ENCODE results near the gene TSPOAP1. TPM values are rescaled to one million over a fixed set of nuclear protein-coding genes. Genes with fewer than 3 reads are reported as not detected.

TSPOAP1 gene
- total RNA-seq, 1 donor from 2014 or later = 101 TPM

DNA sequence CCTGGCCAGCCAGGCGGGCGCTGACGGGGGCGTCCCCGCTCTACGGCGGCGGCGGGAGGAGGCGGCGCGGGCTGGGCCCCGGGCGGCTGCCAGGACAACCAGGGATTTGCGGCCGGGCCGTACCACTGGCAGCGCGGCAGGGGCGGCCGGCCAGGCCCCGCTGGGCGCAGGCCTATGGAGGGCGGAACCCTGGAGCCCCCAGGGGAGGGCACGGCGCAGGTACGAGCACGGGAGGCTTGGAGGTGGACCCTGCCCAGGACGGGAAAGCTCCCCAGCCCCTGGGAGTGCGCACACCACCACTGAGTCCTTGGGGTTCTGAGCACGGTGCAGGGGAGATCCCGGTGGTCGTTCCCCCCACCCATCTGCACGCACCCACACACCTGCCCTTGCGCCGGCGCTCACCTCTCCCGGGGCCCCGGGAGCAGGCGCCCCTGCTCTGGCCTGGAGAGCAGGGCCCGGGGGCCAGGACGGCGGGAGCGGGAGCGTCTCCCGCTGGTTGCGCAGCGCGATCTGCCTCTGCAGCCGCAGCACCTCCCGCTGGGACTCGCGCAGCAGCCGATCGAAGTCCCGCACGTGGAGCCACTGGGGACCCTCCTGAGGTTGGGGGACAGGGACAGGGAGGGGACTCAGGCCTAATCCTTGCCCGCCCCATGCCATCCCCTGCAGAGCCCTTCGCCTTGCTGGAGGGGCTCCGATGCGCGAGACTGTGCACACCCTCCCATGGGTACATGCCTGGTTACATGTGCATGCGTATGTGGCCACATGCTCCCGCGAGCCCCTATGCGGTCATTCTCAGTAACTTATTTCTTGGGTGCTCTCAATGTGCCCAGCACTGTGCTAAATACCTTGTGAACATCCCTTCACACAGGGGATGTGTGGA, 3.9 kb downstream of the TSPOAP1 start:
- Mint-ChIP-seq H3K36me3 (ENCODE audit: insufficient read depth) (peaks cover 10% of the 10 kb centered on the region), H3K4me3 (ENCODE audit: low read depth) (peak overlapping the region; percentile 80)
- DNase-seq (ENCODE audit: low spot score, unreplicated experiment) = peak; percentile 53

DNA sequence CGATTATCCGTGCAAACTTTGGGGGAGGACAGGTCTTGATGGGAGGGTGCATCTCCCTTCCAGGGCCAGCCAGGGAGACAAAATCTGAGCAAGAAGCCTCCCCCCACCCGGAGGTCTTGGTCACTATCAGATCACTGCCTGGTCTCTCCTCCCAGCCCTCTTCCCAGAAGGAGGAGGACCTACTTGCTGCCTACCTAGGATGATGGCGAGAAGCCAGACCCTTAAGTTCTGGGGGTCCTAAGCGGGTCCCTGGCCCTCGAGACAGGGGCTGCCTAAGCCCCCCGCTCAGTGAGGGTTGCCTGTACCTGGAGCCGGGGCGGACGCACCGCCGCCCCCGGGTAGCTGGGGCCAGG, 4.6 kb downstream of the TSPOAP1 start:
- no peak for DNase-seq (ENCODE audit: low spot score, unreplicated experiment)
- peaks cover 10% of the 10 kb centered on the region for H3K36me3 Mint-ChIP-seq (ENCODE audit: insufficient read depth)
- H3K4me1 Mint-ChIP-seq (ENCODE audit: low read depth) = peaks cover 10% of the 10 kb centered on the region
- TF ChIP-seq, protein P1, sequence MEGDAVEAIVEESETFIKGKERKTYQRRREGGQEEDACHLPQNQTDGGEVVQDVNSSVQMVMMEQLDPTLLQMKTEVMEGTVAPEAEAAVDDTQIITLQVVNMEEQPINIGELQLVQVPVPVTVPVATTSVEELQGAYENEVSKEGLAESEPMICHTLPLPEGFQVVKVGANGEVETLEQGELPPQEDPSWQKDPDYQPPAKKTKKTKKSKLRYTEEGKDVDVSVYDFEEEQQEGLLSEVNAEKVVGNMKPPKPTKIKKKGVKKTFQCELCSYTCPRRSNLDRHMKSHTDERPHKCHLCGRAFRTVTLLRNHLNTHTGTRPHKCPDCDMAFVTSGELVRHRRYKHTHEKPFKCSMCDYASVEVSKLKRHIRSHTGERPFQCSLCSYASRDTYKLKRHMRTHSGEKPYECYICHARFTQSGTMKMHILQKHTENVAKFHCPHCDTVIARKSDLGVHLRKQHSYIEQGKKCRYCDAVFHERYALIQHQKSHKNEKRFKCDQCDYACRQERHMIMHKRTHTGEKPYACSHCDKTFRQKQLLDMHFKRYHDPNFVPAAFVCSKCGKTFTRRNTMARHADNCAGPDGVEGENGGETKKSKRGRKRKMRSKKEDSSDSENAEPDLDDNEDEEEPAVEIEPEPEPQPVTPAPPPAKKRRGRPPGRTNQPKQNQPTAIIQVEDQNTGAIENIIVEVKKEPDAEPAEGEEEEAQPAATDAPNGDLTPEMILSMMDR (IDR thresholded peaks at IDR 0.05; ENCODE audit: unreplicated experiment) = no peak
- peak overlapping the region; percentile 70 for H3K4me3 Mint-ChIP-seq (ENCODE audit: low read depth)
- H3K27me3 Mint-ChIP-seq = peaks cover 16% of the 10 kb centered on the region
- H3K9me3 Mint-ChIP-seq (ENCODE audit: low read depth) = no peaks in the 10 kb centered on the region
- no peak overlapping the region for H3K27ac Mint-ChIP-seq

More for the DNA sequence above, 3.9 kb downstream of the TSPOAP1 start:
- Mint-ChIP-seq H3K27me3 (peaks cover 20% of the 10 kb centered on the region), H3K27ac (peak overlapping the region; percentile 50), H3K4me1 (ENCODE audit: low read depth) (peaks cover 10% of the 10 kb centered on the region), H3K9me3 (ENCODE audit: low read depth) (no peaks in the 10 kb centered on the region)
- TF ChIP-seq, protein P1 (IDR thresholded peaks at IDR 0.05; ENCODE audit: unreplicated experiment) = no peak

DNA sequence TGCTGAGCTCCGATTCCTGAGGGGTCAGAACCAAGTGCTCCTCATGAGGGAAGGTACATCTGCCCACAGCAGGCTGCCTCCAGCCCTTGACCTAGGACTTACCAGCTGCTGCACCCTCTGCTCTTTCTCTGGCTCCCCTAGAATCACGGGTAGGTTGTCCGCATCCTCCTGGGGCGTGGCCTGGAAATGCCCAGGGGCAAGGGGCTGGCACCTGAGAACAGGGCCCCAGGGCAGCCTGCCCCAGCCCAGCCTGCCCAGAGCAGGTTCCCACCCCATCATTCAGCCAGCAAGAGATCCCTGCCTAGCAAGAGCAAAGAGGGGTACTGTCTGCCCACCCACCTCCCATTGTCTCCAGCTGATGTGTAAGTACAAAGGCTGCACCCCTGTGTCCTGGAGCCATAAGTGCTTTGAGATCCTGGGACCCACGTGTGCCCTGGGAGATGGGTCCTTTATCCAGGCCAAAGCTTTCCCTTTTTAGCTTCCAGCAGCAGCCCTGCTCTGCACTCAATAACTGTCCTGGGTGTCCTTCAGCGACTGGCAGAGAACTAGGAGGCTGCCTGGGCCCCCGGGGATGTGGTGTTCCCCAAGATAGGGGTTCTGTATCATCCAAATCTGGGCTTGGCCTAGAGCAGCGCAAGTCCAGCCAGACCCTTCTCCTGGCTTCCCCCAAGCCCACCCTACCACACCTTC, 5.1 kb downstream of the TSPOAP1 start:
- H3K27me3 Mint-ChIP-seq = peaks cover 11% of the 10 kb centered on the region
- no peak for DNase-seq (ENCODE audit: low spot score, unreplicated experiment)
- H3K4me3 Mint-ChIP-seq (ENCODE audit: low read depth) = peak overlapping the region; percentile 70
- H3K36me3 Mint-ChIP-seq (ENCODE audit: insufficient read depth) = peaks cover 10% of the 10 kb centered on the region
- TF ChIP-seq, protein P1 (IDR thresholded peaks at IDR 0.05; ENCODE audit: unreplicated experiment) = no peak
- H3K9me3 Mint-ChIP-seq (ENCODE audit: low read depth) = no peaks in the 10 kb centered on the region
- H3K27ac Mint-ChIP-seq = no peak overlapping the region
- H3K4me1 Mint-ChIP-seq (ENCODE audit: low read depth) = peaks cover 8% of the 10 kb centered on the region

DNA sequence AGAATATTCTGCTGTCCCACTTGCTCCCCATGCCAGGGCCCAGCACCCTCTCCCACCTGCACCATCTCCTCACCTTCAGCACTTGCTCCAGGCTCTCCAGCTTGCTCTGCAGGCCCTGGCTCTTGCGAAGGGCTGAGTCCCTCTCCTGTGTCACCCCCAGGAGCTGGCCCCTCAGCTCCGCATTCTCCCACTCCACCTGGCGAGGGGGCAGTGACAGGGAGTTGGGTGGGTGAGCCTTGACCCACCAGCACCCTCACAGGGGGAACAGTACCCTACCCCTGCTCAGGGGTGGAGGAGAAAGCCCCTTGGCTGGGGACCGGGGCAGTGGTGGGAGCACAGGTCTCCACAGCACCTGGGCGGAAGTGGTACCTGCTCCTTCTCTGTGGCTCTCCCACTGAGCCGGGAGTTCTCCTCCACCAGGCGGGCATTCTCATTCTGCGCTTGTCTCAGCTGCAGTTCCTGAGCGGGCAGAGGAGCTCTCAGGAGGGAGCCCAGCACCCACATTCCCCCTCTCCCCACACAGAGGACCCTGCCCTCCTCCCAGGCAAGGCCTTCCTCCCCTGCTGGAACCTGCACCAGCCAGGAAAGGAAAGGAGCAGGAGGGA, 5.9 kb downstream of the TSPOAP1 start:
- Mint-ChIP-seq H3K4me3 (ENCODE audit: low read depth) (peak overlapping the region; percentile 24), H3K27ac (no peak overlapping the region), H3K27me3 (peaks cover 4% of the 10 kb centered on the region), H3K36me3 (ENCODE audit: insufficient read depth) (peaks cover 10% of the 10 kb centered on the region), H3K9me3 (ENCODE audit: low read depth) (no peaks in the 10 kb centered on the region), H3K4me1 (ENCODE audit: low read depth) (peaks cover 6% of the 10 kb centered on the region)
- no peak for DNase-seq (ENCODE audit: low spot score, unreplicated experiment)
- TF ChIP-seq, protein P1 (IDR thresholded peaks at IDR 0.05; ENCODE audit: unreplicated experiment) = no peak

Data from progenitor cell of endocrine pancreas (in vitro differentiated cells).